Activated T-helper 2 cell treated with anti-CD3 and anti-CD28 coated beads, Interferon-gamma antibody, Interleukin-2, Interleukin-4, amounts not matched to agents 10 μg/mL and 5 μg/mL and 100 μg/mL, durations not matched to agents 14 hours and 24 hours and 36 hours (primary cell): ENCODE results near the gene XAGE2. TPM values are rescaled to one million over a fixed set of nuclear protein-coding genes. Genes with fewer than 3 reads are reported as not detected.
"Not testable (repeated sequence)": the region's sequence is repeated elsewhere in the genome, so short reads cannot be mapped to it uniquely, and the experiment has no call there.

Experiments
- DNase-seq: peaks from one replicate; pipeline ENCODE4 v3.0.0; 2021; ENCODE audit warnings: low spot score
- H3K27ac Mint-ChIP-seq: one replicate; pipeline ENCODE4 v1.8.0; 2021; ENCODE audit warnings: mixed read lengths
- H3K27me3 Mint-ChIP-seq: one replicate; pipeline ENCODE4 v1.8.0; 2021; ENCODE audit warnings: low read depth, mixed read lengths
- H3K36me3 Mint-ChIP-seq: one replicate; pipeline ENCODE4 v1.8.0; 2021; ENCODE audit warnings: low read depth, mixed read lengths
- H3K4me1 Mint-ChIP-seq: one replicate; pipeline ENCODE4 v1.8.0; 2021; ENCODE audit warnings: low read depth, mixed read lengths
- H3K4me3 Mint-ChIP-seq: one replicate; pipeline ENCODE4 v1.8.0; 2021; ENCODE audit warnings: low read depth, mild to moderate bottlenecking, moderate library complexity, mixed read lengths
- H3K9me3 Mint-ChIP-seq: one replicate; pipeline ENCODE4 v1.8.0; 2021; ENCODE audit warnings: mixed read lengths
- intact Hi-C: fragments of 100-400 bp; cut with micrococcal nuclease; formaldehyde crosslinking; loops from one replicate; pipeline ENCODE4 v1.15.1; 2023
- total RNA-seq: library from RNA; stranded (reverse); gene quantifications from 2 replicates; pipeline ENCODE4 v1.2.3, GENCODE V29; 2022

Gene XAGE2
- not detected in 2 replicates for total RNA-seq

- no peaks in the 10 kb centered on the region for H3K27me3 Mint-ChIP-seq
- H3K27ac Mint-ChIP-seq, result no peak within 1 kb of the TSS
- no peaks in the 10 kb centered on the region for H3K4me1 Mint-ChIP-seq
- no peaks in the 10 kb centered on the region for H3K9me3 Mint-ChIP-seq
- intact Hi-C loops, result no loop called here
- H3K36me3 Mint-ChIP-seq, result no peaks in the 10 kb centered on the region
- H3K4me3 Mint-ChIP-seq, result no peak within 1 kb of the TSS
- DNase-seq, result no peak
Measured at GRCh38 chrX:52368368-52369055, at the start of gene XAGE2. Gene XAGE2 (plus strand): TSS chrX:52369021. CDS start chrX:52370015, 994 bp downstream.

- H3K27me3 Mint-ChIP-seq, result no peaks in the 10 kb centered on the region
- H3K9me3 Mint-ChIP-seq, result no peaks in the 10 kb centered on the region
- H3K27ac Mint-ChIP-seq, result no peak overlapping the region
- no peaks in the 10 kb centered on the region for H3K36me3 Mint-ChIP-seq
- H3K4me3 Mint-ChIP-seq, result no peak overlapping the region
- no peak for DNase-seq
- intact Hi-C loops, result no loop called here
- H3K4me1 Mint-ChIP-seq, result no peaks in the 10 kb centered on the region
Measured at GRCh38 chrX:52337410-52337809, 31.4 kb upstream of the XAGE2 start.

- Mint-ChIP-seq H3K27me3 (no peaks in the 10 kb centered on the region), H3K4me1 (no peaks in the 10 kb centered on the region), H3K27ac (no peak overlapping the region), H3K36me3 (no peaks in the 10 kb centered on the region), H3K4me3 (no peak overlapping the region), H3K9me3 (no peaks in the 10 kb centered on the region)
- DNase-seq, result no peak
- intact Hi-C loops, result no loop called here
Measured at GRCh38 chrX:52341493-52341892, 27.3 kb upstream of the XAGE2 start.

GRCh38 chrX:52343131-52343530 lies 25.7 kb upstream of the XAGE2 start:
- H3K36me3 Mint-ChIP-seq, H3K27ac Mint-ChIP-seq, H3K4me1 Mint-ChIP-seq, H3K9me3 Mint-ChIP-seq, DNase-seq, H3K27me3 Mint-ChIP-seq, intact Hi-C loops, H3K4me3 Mint-ChIP-seq: not testable (repeated sequence)

GRCh38 chrX:52345402-52345801 lies 23.4 kb upstream of the XAGE2 start:
- H3K27ac Mint-ChIP-seq, H3K9me3 Mint-ChIP-seq: not testable (repeated sequence)

GRCh38 chrX:52346174-52347165 lies 22.4 kb upstream of the XAGE2 start:
- H3K27ac Mint-ChIP-seq, result no peak overlapping the region
- no peak for DNase-seq
- H3K4me3 Mint-ChIP-seq, result no peak overlapping the region
- H3K4me1 Mint-ChIP-seq, result no peaks in the 10 kb centered on the region
- H3K27me3 Mint-ChIP-seq, result no peaks in the 10 kb centered on the region
- intact Hi-C loops, result no loop called here
- no peaks in the 10 kb centered on the region for H3K36me3 Mint-ChIP-seq
- H3K9me3 Mint-ChIP-seq, result no peaks in the 10 kb centered on the region

More at GRCh38 chrX:52345402-52345801, 23.4 kb upstream of the XAGE2 start:
- peak; percentile 8 for DNase-seq
- H3K4me3 Mint-ChIP-seq, H3K4me1 Mint-ChIP-seq, H3K27me3 Mint-ChIP-seq, intact Hi-C loops, H3K36me3 Mint-ChIP-seq: not testable (repeated sequence)

GRCh38 chrX:52349681-52350080 lies 19.1 kb upstream of the XAGE2 start:
- DNase-seq, result no peak
- no peaks in the 10 kb centered on the region for H3K4me1 Mint-ChIP-seq
- no peaks in the 10 kb centered on the region for H3K27me3 Mint-ChIP-seq
- no peak overlapping the region for H3K4me3 Mint-ChIP-seq
- intact Hi-C loops, result no loop called here
- H3K36me3 Mint-ChIP-seq, result no peaks in the 10 kb centered on the region
- H3K9me3 Mint-ChIP-seq, result no peaks in the 10 kb centered on the region
- no peak overlapping the region for H3K27ac Mint-ChIP-seq

- H3K9me3 Mint-ChIP-seq, result no peaks in the 10 kb centered on the region
- no peaks in the 10 kb centered on the region for H3K36me3 Mint-ChIP-seq
- H3K4me1 Mint-ChIP-seq, result no peaks in the 10 kb centered on the region
- no peak overlapping the region for H3K27ac Mint-ChIP-seq
- no peak for DNase-seq
- H3K27me3 Mint-ChIP-seq, result no peaks in the 10 kb centered on the region
- H3K4me3 Mint-ChIP-seq, result no peak overlapping the region
- intact Hi-C loops, result no loop called here
Measured at GRCh38 chrX:52352551-52352950, 16.3 kb upstream of the XAGE2 start.

GRCh38 chrX:52353838-52354237 lies 15.0 kb upstream of the XAGE2 start:
- Mint-ChIP-seq H3K4me1 (no peaks in the 10 kb centered on the region), H3K4me3 (no peak overlapping the region), H3K27me3 (no peaks in the 10 kb centered on the region), H3K27ac (no peak overlapping the region), H3K36me3 (no peaks in the 10 kb centered on the region), H3K9me3 (no peaks in the 10 kb centered on the region)
- DNase-seq, result no peak
- intact Hi-C loops, result no loop called here

GRCh38 chrX:52355108-52355507 lies 13.7 kb upstream of the XAGE2 start:
- Mint-ChIP-seq H3K4me1 (no peaks in the 10 kb centered on the region), H3K27me3 (peaks cover 2% of the 10 kb centered on the region), H3K9me3 (no peaks in the 10 kb centered on the region), H3K4me3 (no peak overlapping the region), H3K27ac (no peak overlapping the region), H3K36me3 (no peaks in the 10 kb centered on the region)
- DNase-seq, result no peak
- intact Hi-C loops, result no loop called here

- DNase-seq, result no peak
- Mint-ChIP-seq H3K27me3 (peaks cover 4% of the 10 kb centered on the region), H3K4me3 (no peak overlapping the region), H3K27ac (no peak overlapping the region), H3K4me1 (no peaks in the 10 kb centered on the region), H3K9me3 (no peaks in the 10 kb centered on the region), H3K36me3 (no peaks in the 10 kb centered on the region)
- intact Hi-C loops, result no loop called here
Measured at GRCh38 chrX:52359614-52360232, 9.1 kb upstream of the XAGE2 start.

GRCh38 chrX:52361941-52362340 lies 6.9 kb upstream of the XAGE2 start:
- peaks cover 4% of the 10 kb centered on the region for H3K27me3 Mint-ChIP-seq
- no peaks in the 10 kb centered on the region for H3K9me3 Mint-ChIP-seq
- no peak overlapping the region for H3K27ac Mint-ChIP-seq
- H3K4me3 Mint-ChIP-seq, result no peak overlapping the region
- no peak for DNase-seq
- no peaks in the 10 kb centered on the region for H3K36me3 Mint-ChIP-seq
- intact Hi-C loops, result no loop called here
- no peaks in the 10 kb centered on the region for H3K4me1 Mint-ChIP-seq
